Measurements from ENCODE around the gene BRMS1. TPM values are rescaled to one million over a fixed set of nuclear protein-coding genes. Genes with fewer than 3 reads are reported as not detected.

Gene BRMS1
- total and polyA plus RNA-seq, 8 donors, result 19.5 to 34.3 (median 25.6) TPM

- TF ChIP-seq, protein P1, sequence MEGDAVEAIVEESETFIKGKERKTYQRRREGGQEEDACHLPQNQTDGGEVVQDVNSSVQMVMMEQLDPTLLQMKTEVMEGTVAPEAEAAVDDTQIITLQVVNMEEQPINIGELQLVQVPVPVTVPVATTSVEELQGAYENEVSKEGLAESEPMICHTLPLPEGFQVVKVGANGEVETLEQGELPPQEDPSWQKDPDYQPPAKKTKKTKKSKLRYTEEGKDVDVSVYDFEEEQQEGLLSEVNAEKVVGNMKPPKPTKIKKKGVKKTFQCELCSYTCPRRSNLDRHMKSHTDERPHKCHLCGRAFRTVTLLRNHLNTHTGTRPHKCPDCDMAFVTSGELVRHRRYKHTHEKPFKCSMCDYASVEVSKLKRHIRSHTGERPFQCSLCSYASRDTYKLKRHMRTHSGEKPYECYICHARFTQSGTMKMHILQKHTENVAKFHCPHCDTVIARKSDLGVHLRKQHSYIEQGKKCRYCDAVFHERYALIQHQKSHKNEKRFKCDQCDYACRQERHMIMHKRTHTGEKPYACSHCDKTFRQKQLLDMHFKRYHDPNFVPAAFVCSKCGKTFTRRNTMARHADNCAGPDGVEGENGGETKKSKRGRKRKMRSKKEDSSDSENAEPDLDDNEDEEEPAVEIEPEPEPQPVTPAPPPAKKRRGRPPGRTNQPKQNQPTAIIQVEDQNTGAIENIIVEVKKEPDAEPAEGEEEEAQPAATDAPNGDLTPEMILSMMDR (IDR thresholded peaks at IDR 0.05), result no peak
- DNase-seq (no peak), ATAC-seq (no peak)
- Histone ChIP-seq H3K4me1 (peaks cover 6 to 11% of the 10 kb centered on the region in 2 donors), H3K4me3 (no peak overlapping the region), H3K9me3 (no peaks in the 10 kb centered on the region), H3K27me3 (peaks cover 19 to 77% of the 10 kb centered on the region in 2 donors), H3K27ac (no peak overlapping the region), H3K36me3 (no peaks in the 10 kb centered on the region)
- intact Hi-C loops (cut with DNase I), result no loop called here
These were observed 50.0 kb downstream of the BRMS1 start for GRCh38 chr11:66294626-66295620.

DNA sequence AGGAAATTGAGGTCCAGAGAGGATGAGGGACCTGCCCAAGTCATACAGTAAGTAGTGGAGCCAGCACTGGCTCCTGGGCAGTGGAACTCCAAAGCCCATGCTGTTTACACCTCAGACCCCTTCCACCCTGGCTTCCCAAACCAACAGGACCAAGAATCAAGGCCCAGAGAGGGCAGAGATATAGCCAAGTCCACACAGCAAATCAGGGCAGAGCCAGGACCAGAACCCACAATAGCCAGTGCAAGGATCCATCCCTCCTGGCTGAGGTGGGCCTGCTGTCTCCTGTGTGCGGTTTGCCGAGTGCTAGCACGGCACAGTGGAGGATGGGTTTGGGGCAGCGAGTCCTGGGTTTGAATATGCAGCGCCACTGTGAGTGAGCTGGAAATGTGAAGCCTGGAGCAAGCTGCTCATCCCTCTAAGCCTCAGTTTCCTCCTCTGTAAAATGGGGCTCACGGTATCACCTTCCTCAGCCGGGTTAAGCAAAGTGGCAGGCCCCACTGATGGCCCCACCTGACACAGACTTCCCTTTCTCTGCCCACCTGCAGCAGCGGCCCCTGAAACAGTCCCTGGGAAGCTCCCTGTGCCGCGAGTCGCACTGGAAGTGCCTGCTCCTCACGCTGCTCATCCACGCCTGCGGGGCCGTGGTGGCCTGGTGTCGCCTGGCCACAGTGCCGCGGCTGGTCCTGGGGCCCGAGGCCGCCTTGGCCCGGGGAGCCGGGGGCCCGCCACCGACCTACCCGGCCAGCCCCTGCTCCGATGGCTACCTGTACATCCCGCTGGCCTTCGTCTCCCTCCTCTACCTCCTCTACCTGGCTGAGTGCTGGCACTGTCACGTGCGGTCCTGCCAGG is 50.9 kb downstream of the BRMS1 start:
- intact Hi-C loops (cut with DNase I), result no loop called here
- Histone ChIP-seq H3K36me3 (no peaks in the 10 kb centered on the region), H3K4me1 (peaks cover 7 to 18% of the 10 kb centered on the region in 2 donors), H3K9me3 (no peaks in the 10 kb centered on the region), H3K27ac (no peak overlapping the region), H3K27me3 (peaks cover 19 to 79% of the 10 kb centered on the region in 2 donors), H3K4me3 (no peak overlapping the region)
- TF ChIP-seq, protein P1 (IDR thresholded peaks at IDR 0.05), result no peak
- DNase-seq, result no peak
- ATAC-seq, result no peak

GRCh38 chr11:66293352-66293751 is 51.6 kb downstream of the BRMS1 start:
- no peak for ATAC-seq
- TF ChIP-seq, protein P1 (IDR thresholded peaks at IDR 0.05), result no peak
- Histone ChIP-seq H3K9me3 (no peaks in the 10 kb centered on the region), H3K36me3 (no peaks in the 10 kb centered on the region), H3K27me3 (peaks cover 19 to 79% of the 10 kb centered on the region in 2 donors), H3K27ac (no peak overlapping the region), H3K4me1 (peaks cover 8 to 20% of the 10 kb centered on the region in 2 donors), H3K4me3 (no peak overlapping the region)
- DNase-seq, result no peak
- intact Hi-C loops (cut with DNase I), result no loop called here

GRCh38 chr11:66292543-66293332 is 52.2 kb downstream of the BRMS1 start:
- Histone ChIP-seq H3K4me3 (no peak overlapping the region), H3K4me1 (peaks cover 14 to 26% of the 10 kb centered on the region in 2 donors), H3K36me3 (no peaks in the 10 kb centered on the region), H3K27me3 (peaks cover 19 to 79% of the 10 kb centered on the region in 2 donors), H3K9me3 (no peaks in the 10 kb centered on the region), H3K27ac (no peak overlapping the region)
- DNase-seq (no peak), ATAC-seq (no peak)
- intact Hi-C loops (cut with DNase I), result no loop called here
- TF ChIP-seq, protein P1 (IDR thresholded peaks at IDR 0.05), result no peak
